ENCODE results near the gene CCDC88C.

DNA sequence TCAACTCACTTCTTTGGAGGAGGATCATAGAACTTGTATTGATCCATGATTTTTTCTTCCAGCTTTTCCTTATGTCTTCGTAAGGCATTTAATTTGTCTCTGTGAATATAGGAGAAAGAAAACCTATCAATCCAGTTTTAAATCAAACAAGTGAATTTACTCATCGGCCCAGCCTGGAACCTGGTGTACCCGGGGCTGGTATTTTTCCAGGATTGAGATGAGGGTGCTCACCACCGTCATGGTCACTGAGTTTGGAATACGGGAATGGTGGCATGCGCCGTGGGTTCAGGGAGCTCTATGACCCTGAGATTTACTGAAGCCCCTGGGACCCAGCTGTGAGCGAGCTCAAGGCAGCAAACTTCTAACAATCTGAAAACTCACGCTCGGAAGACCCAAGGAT is 126.6 kb downstream of the CCDC88C start:
- TF ChIP-seq POLR2A (IDR thresholded peaks at IDR 0.05; ENCODE audit: low read length) (no peak), GATA1 (IDR thresholded peaks at IDR 0.05; ENCODE audit: low read depth, low read length) (no peak)
